ENCODE data around the gene TFB1M.
"Not testable (repeated sequence)": the region's sequence is repeated elsewhere in the genome, so short reads cannot be mapped to it uniquely, and the experiment has no call there.

The TFB1M gene

GRCh38 chr6:155330133-155330734 lies 15.9 kb upstream of the TFB1M start:
- in situ Hi-C loops (cut with HindIII; ENCODE audit: low sequenced_read_pairs) = no loop called here

GRCh38 chr6:155329460-155330132 lies 15.3 kb upstream of the TFB1M start:
- in situ Hi-C loops (cut with HindIII; ENCODE audit: low sequenced_read_pairs) = no loop called here

- in situ Hi-C loops (cut with HindIII; ENCODE audit: low sequenced_read_pairs) = no loop called here
Measured at GRCh38 chr6:155328539-155329459, 14.5 kb upstream of the TFB1M start.

- in situ Hi-C loops (cut with HindIII; ENCODE audit: low sequenced_read_pairs) = no loop called here
Measured at GRCh38 chr6:155328074-155328538, 13.8 kb upstream of the TFB1M start.

GRCh38 chr6:155327326-155328073 lies 13.2 kb upstream of the TFB1M start:
- in situ Hi-C loops (cut with HindIII; ENCODE audit: low sequenced_read_pairs) = no loop called here

GRCh38 chr6:155325700-155326516 lies 11.6 kb upstream of the TFB1M start:
- in situ Hi-C loops (cut with HindIII; ENCODE audit: low sequenced_read_pairs) = no loop called here

GRCh38 chr6:155324993-155325392 lies 10.7 kb upstream of the TFB1M start:
- in situ Hi-C loops (cut with HindIII; ENCODE audit: low sequenced_read_pairs) = no loop called here

- in situ Hi-C loops (cut with HindIII; ENCODE audit: low sequenced_read_pairs) = no loop called here
Measured at GRCh38 chr6:155324172-155324571, 9.9 kb upstream of the TFB1M start.

- in situ Hi-C loops (cut with HindIII; ENCODE audit: low sequenced_read_pairs) = no loop called here
Measured at GRCh38 chr6:155319902-155320301, 5.6 kb upstream of the TFB1M start.

- in situ Hi-C loops (cut with HindIII; ENCODE audit: low sequenced_read_pairs) = no loop called here
Measured at GRCh38 chr6:155317186-155317585, 2.9 kb upstream of the TFB1M start.

GRCh38 chr6:155316419-155316818 lies 2.1 kb upstream of the TFB1M start:
- in situ Hi-C loops (cut with HindIII; ENCODE audit: low sequenced_read_pairs) = no loop called here

- in situ Hi-C loops (cut with HindIII; ENCODE audit: low sequenced_read_pairs) = no loop called here
Measured at GRCh38 chr6:155315516-155315871, 1.2 kb upstream of the TFB1M start.

- in situ Hi-C loops (cut with HindIII; ENCODE audit: low sequenced_read_pairs) = no loop called here
Measured at GRCh38 chr6:155314773-155315515, 660 bp upstream of the TFB1M start.

GRCh38 chr6:155313602-155314091 lies 637 bp downstream of the TFB1M start:
- in situ Hi-C loops (cut with HindIII; ENCODE audit: low sequenced_read_pairs) = no loop called here

GRCh38 chr6:155312950-155313349 lies 1.3 kb downstream of the TFB1M start:
- in situ Hi-C loops (cut with HindIII; ENCODE audit: low sequenced_read_pairs) = not testable (repeated sequence)

- in situ Hi-C loops (cut with HindIII; ENCODE audit: low sequenced_read_pairs) = no loop called here
Measured at GRCh38 chr6:155311583-155311982, 2.7 kb downstream of the TFB1M start.

GRCh38 chr6:155311086-155311485 lies 3.2 kb downstream of the TFB1M start:
- in situ Hi-C loops (cut with HindIII; ENCODE audit: low sequenced_read_pairs) = no loop called here

GRCh38 chr6:155310596-155310995 lies 3.7 kb downstream of the TFB1M start:
- in situ Hi-C loops (cut with HindIII; ENCODE audit: low sequenced_read_pairs) = no loop called here

- in situ Hi-C loops (cut with HindIII; ENCODE audit: low sequenced_read_pairs) = no loop called here
Measured at GRCh38 chr6:155309150-155309549, 5.1 kb downstream of the TFB1M start.

Measured in DLD1 (cell line).